NCI-H345 (cell line): ENCODE measurements around the gene KIF13A.
"Not testable (repeated sequence)": the region's sequence is repeated elsewhere in the genome, so short reads cannot be mapped to it uniquely, and the experiment has no call there.

ENCODE experiments used
- DNase-seq: peaks from one replicate; lab custom pipeline; 2025; lab: John Stamatoyannopoulos, UW

The KIF13A gene

GRCh38 chr6:17845598-17845997, 141.8 kb downstream of the KIF13A start:
- no peak for DNase-seq

- not testable (repeated sequence) for DNase-seq
Observed at GRCh38 chr6:17844967-17845366, 142.5 kb downstream of the KIF13A start.

- DNase-seq, result no peak
Observed at GRCh38 chr6:17842934-17843821, 144.3 kb downstream of the KIF13A start.

- no peak for DNase-seq
Observed at GRCh38 chr6:17842014-17842776, 145.2 kb downstream of the KIF13A start.

GRCh38 chr6:17839513-17840223, 147.8 kb downstream of the KIF13A start:
- DNase-seq, result no peak

GRCh38 chr6:17836293-17836692, 151.1 kb downstream of the KIF13A start:
- DNase-seq, result no peak

GRCh38 chr6:17835784-17836183, 151.7 kb downstream of the KIF13A start:
- DNase-seq, result no peak

GRCh38 chr6:17831135-17831534, 156.3 kb downstream of the KIF13A start:
- no peak for DNase-seq

GRCh38 chr6:17829905-17830304, 157.5 kb downstream of the KIF13A start:
- no peak for DNase-seq

- no peak for DNase-seq
Observed at GRCh38 chr6:17828149-17828548, 159.3 kb downstream of the KIF13A start.

- no peak for DNase-seq
Observed at GRCh38 chr6:17826301-17826700, 161.1 kb downstream of the KIF13A start.

- DNase-seq, result peak; percentile 2
Observed at GRCh38 chr6:17820055-17820454, 167.4 kb downstream of the KIF13A start.

GRCh38 chr6:17817763-17818162, 169.7 kb downstream of the KIF13A start:
- DNase-seq, result no peak

GRCh38 chr6:17816921-17817611, 170.4 kb downstream of the KIF13A start:
- no peak for DNase-seq

GRCh38 chr6:17813542-17813941, 173.9 kb downstream of the KIF13A start:
- DNase-seq, result no peak

- DNase-seq, result no peak
Observed at GRCh38 chr6:17812311-17812710, 175.1 kb downstream of the KIF13A start.

- DNase-seq, result no peak
Observed at GRCh38 chr6:17808609-17809008, 178.8 kb downstream of the KIF13A start.

- DNase-seq, result not testable (repeated sequence)
Observed at GRCh38 chr6:17807431-17807830, 180.0 kb downstream of the KIF13A start.

- DNase-seq, result no peak
Observed at GRCh38 chr6:17803409-17803808, 184.0 kb downstream of the KIF13A start.

- no peak for DNase-seq
Observed at GRCh38 chr6:17798477-17799154, 188.8 kb downstream of the KIF13A start.

- DNase-seq, result no peak
Observed at GRCh38 chr6:17790489-17790888, 196.9 kb downstream of the KIF13A start.
